Subcutaneous adipose tissue (tissue), 4 donors: ENCODE measurements around the gene ATP6V0A4. TPM values are rescaled to one million over a fixed set of nuclear protein-coding genes. Genes with fewer than 3 reads are reported as not detected.

Source experiments
- total RNA-seq, 4 donors: library from RNA; depleted of rRNA; stranded (reverse); fragments of >200 nt; gene quantifications; one replicate each; pipeline ENCODE4 v1.1.0, GENCODE V29; 2016
- TF ChIP-seq, protein P1 (sequence below): fragments of 450-650 bp; IDR thresholded peaks from one replicate; pipeline ENCODE4 v1.5.1; 2016; ENCODE audit warnings: low read depth, mild to moderate bottlenecking, control low read depth, antibody characterized with exemption, moderate library complexity

The ATP6V0A4 gene
- total RNA-seq, 4 donors from 2014 or later = not detected

- TF ChIP-seq, protein P1, sequence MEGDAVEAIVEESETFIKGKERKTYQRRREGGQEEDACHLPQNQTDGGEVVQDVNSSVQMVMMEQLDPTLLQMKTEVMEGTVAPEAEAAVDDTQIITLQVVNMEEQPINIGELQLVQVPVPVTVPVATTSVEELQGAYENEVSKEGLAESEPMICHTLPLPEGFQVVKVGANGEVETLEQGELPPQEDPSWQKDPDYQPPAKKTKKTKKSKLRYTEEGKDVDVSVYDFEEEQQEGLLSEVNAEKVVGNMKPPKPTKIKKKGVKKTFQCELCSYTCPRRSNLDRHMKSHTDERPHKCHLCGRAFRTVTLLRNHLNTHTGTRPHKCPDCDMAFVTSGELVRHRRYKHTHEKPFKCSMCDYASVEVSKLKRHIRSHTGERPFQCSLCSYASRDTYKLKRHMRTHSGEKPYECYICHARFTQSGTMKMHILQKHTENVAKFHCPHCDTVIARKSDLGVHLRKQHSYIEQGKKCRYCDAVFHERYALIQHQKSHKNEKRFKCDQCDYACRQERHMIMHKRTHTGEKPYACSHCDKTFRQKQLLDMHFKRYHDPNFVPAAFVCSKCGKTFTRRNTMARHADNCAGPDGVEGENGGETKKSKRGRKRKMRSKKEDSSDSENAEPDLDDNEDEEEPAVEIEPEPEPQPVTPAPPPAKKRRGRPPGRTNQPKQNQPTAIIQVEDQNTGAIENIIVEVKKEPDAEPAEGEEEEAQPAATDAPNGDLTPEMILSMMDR = no peak
Observed at GRCh38 chr7:138781004-138781403, 17.0 kb downstream of the ATP6V0A4 start.

- TF ChIP-seq, protein P1 = no peak
Observed at GRCh38 chr7:138776166-138776833, 21.7 kb downstream of the ATP6V0A4 start.

DNA sequence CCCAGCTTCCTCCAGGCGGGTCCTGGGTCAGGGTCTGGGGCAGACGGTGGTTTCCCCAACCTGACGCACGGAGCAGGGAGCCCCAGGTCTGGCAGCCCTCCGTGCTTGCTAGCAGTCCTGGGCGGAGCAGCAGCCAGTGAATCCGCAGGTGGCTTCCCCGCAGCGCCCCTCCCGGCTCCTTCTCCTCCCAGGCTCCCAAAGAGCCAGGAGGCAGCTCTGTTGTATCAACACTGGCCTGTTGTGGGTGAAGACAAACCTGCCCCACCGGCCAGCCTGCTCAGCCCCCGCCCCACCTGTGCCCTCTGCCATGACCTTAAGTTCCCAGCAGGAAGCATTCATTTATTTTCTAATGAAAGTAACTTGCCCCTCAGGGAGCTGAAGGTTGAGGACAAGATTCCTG, 24.2 kb downstream of the ATP6V0A4 start:
- TF ChIP-seq, protein P1 = no peak

DNA sequence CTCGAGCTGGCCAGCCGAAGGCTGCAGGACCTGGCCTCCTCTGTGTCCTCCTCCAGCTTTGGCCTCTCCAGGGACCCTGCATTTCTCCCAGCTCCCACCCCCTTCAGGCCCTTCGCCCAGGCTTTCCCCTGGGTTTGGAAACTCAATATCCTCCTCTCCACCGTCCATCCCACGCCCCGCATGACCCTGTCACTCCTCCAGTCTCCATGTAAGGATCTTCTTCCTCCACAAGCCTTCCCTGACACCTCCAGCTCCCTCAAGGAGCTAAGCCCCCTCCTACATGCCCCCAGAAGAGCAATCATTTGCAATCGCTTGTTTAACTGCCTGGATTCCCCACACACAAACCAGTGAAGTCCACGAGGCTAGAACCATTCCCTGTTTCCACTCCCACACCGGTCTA, 24.8 kb downstream of the ATP6V0A4 start:
- TF ChIP-seq, protein P1 = no peak

DNA sequence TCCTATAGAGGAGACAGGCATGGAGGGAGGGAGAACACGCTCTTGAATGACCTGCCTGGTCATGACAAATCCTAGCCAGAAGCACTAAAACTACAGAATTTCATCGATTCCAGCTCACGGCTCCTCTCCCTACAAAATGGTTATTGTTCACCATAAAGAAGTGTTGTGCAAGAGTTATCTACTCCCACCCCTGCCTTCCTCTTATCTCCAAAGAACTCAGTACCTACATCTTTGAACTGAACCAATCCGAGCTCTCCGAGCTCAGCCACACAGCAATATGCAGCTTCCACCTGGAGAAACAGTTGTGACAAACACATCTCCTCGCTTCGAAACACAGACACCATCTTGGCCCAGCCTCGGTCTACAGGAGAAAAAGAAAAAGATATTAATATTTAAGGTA, 27.1 kb downstream of the ATP6V0A4 start:
- TF ChIP-seq, protein P1 = no peak

DNA sequence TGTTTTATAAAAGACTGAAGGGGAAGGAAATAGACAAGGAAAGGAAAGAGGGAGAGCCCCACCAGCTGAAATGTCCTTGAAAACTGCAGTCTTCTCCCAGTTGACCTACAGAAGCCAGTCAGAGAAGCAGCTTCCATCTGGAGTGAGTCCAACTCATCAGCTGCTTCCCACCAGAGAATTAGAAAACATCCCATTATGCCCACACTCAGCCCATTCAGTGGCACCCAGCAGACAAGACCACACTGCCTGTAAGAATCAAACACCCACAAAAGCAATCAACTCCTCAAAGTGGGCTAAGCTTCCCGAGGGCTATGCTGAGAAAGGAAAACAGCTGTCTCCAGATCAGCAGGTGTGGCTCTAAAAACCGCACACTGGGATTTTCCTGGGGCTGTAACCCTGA, 29.8 kb downstream of the ATP6V0A4 start:
- TF ChIP-seq, protein P1 = no peak

DNA sequence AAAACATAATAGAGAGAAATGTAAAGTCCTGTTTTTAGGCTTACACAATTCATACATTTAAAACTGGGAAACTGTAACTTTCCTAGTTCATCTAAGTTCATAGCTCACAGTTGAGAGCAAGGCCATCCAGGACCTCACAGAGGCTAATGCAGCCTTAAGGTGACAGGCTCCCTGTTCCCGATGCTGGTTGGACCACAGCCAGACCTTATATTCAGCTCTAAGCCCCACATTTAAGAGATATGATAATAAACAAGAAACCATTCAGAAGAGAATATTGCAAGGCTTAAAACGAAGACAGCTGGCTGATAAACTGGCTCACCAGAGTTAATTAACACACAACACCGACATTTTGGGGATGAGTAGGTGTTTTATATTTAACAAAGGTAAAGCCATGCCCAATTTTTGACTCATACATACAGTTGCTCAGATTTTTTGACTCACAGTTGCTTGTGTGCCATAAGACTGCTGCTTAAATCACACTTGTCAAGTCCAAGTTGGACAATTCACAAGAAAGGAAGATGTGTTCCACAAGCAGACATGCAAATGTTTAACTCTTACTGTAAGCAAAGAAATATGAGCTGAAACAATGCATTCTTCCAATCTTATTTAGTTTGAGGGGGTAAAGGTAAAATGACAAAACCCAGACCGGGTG, 41.3 kb downstream of the ATP6V0A4 start:
- TF ChIP-seq, protein P1 = no peak
